T-helper 17 cell (primary cell): Measurements from ENCODE around the gene KRT16. TPM values are rescaled to one million over a fixed set of nuclear protein-coding genes. Genes with fewer than 3 reads are reported as not detected.
A peak's percentile ranks its signal among the peaks of the same experiment; 100 is the strongest.
"Not testable (repeated sequence)": the region's sequence is repeated elsewhere in the genome, so short reads cannot be mapped to it uniquely, and the experiment has no call there.

Experiments used
- ATAC-seq: fragments of 150-1000 bp; cut with Tn5 transposase; 2 replicates; pipeline ENCODE4 v1.10.0; 2021; ENCODE audit warnings: mild to moderate bottlenecking, moderate library complexity
- DNase-seq, 3 donors: peaks; one replicate each; pipeline versions ENCODE4 v3.0.0 to v3.0.0-alpha.2; 2020 to 2021
- H3K9me3 ChIP-seq: one replicate; pipeline ENCODE4 v1.7.0; 2013; ENCODE audit warnings: low read length, mild to moderate bottlenecking; ENCODE audit not compliant: control insufficient read depth, poor library complexity, severe bottlenecking
- H3K27ac Mint-ChIP-seq: one replicate; pipeline ENCODE4 v1.8.0; 2022; ENCODE audit warnings: mild to moderate bottlenecking, moderate library complexity, mixed read lengths
- H3K27me3 Mint-ChIP-seq: one replicate; pipeline ENCODE4 v1.8.0; 2022; ENCODE audit warnings: mixed read lengths
- H3K36me3 Mint-ChIP-seq: one replicate; pipeline ENCODE4 v1.8.0; 2022; ENCODE audit warnings: low read depth, mixed read lengths
- H3K4me1 Mint-ChIP-seq: one replicate; pipeline ENCODE4 v1.8.0; 2022; ENCODE audit warnings: mild to moderate bottlenecking, mixed read lengths
- H3K4me3 Mint-ChIP-seq: one replicate; pipeline ENCODE4 v1.8.0; 2022; ENCODE audit warnings: mild to moderate bottlenecking, moderate library complexity, mixed read lengths
- total RNA-seq, 4 donors: library from RNA in 2 of 4; stranded (reverse) in 2 of 4; gene quantifications; one replicate each; pipeline ENCODE4 v1.2.3 and lab custom pipeline; 2022 to 2026

KRT16 gene
- total RNA-seq, 2 donors from 2014 or later: not detected

GRCh38 chr17:41606930-41607329, 5.6 kb downstream of the KRT16 start:
- peaks cover 23% of the 10 kb centered on the region for H3K27me3 Mint-ChIP-seq
- not testable (repeated sequence) for ATAC-seq, H3K4me1 Mint-ChIP-seq, DNase-seq, H3K9me3 ChIP-seq, H3K36me3 Mint-ChIP-seq, H3K4me3 Mint-ChIP-seq, H3K27ac Mint-ChIP-seq

GRCh38 chr17:41602524-41602923, 10.0 kb downstream of the KRT16 start:
- Mint-ChIP-seq H3K27ac (no peak overlapping the region), H3K27me3 (peaks cover 21% of the 10 kb centered on the region), H3K4me1 (no peaks in the 10 kb centered on the region), H3K4me3 (no peak overlapping the region), H3K36me3 (no peaks in the 10 kb centered on the region)
- H3K9me3 ChIP-seq: no peaks in the 10 kb centered on the region
- DNase-seq: no peak
- no peak for ATAC-seq

- H3K27me3 Mint-ChIP-seq: peaks cover 31% of the 10 kb centered on the region
- DNase-seq (no peak), ATAC-seq (no peak)
- H3K9me3 ChIP-seq: no peaks in the 10 kb centered on the region
- H3K36me3 Mint-ChIP-seq: no peaks in the 10 kb centered on the region
- H3K4me3 Mint-ChIP-seq: no peak overlapping the region
- no peaks in the 10 kb centered on the region for H3K4me1 Mint-ChIP-seq
- H3K27ac Mint-ChIP-seq: no peak overlapping the region
Observed at GRCh38 chr17:41600318-41600717, 12.2 kb downstream of the KRT16 start.

GRCh38 chr17:41599680-41600079, 12.9 kb downstream of the KRT16 start:
- H3K9me3 ChIP-seq: no peaks in the 10 kb centered on the region
- no peaks in the 10 kb centered on the region for H3K36me3 Mint-ChIP-seq
- H3K4me1 Mint-ChIP-seq: peaks cover under 1% of the 10 kb centered on the region
- H3K27ac Mint-ChIP-seq: no peak overlapping the region
- no peak for DNase-seq
- no peak for ATAC-seq
- no peak overlapping the region for H3K4me3 Mint-ChIP-seq
- H3K27me3 Mint-ChIP-seq: peaks cover 37% of the 10 kb centered on the region

GRCh38 chr17:41595585-41595984, 17.0 kb downstream of the KRT16 start:
- no peaks in the 10 kb centered on the region for H3K36me3 Mint-ChIP-seq
- no peaks in the 10 kb centered on the region for H3K9me3 ChIP-seq
- H3K27ac Mint-ChIP-seq: no peak overlapping the region
- H3K4me1 Mint-ChIP-seq: peaks cover 2% of the 10 kb centered on the region
- H3K4me3 Mint-ChIP-seq: no peak overlapping the region
- H3K27me3 Mint-ChIP-seq: peaks cover 35% of the 10 kb centered on the region
- ATAC-seq (no peak), DNase-seq (no peak)

- Mint-ChIP-seq H3K27ac (peak overlapping the region; percentile 37), H3K4me3 (no peak overlapping the region), H3K27me3 (peaks cover 46% of the 10 kb centered on the region), H3K36me3 (peaks cover 3% of the 10 kb centered on the region), H3K4me1 (peaks cover 2% of the 10 kb centered on the region)
- ATAC-seq: no peak
- no peak for DNase-seq
- no peaks in the 10 kb centered on the region for H3K9me3 ChIP-seq
Observed at GRCh38 chr17:41594363-41594915, 18.1 kb downstream of the KRT16 start.

GRCh38 chr17:41593306-41593981, 19.1 kb downstream of the KRT16 start:
- Mint-ChIP-seq H3K27ac (no peak overlapping the region), H3K36me3 (peaks cover 4% of the 10 kb centered on the region), H3K27me3 (peaks cover 53% of the 10 kb centered on the region), H3K4me1 (peaks cover 2% of the 10 kb centered on the region), H3K4me3 (no peak overlapping the region)
- H3K9me3 ChIP-seq: no peaks in the 10 kb centered on the region
- DNase-seq (no peak), ATAC-seq (no peak)

GRCh38 chr17:41592601-41593305, 19.8 kb downstream of the KRT16 start:
- Mint-ChIP-seq H3K36me3 (peaks cover 4% of the 10 kb centered on the region), H3K4me3 (no peak overlapping the region), H3K27me3 (peaks cover 55% of the 10 kb centered on the region), H3K27ac (no peak overlapping the region), H3K4me1 (peaks cover 2% of the 10 kb centered on the region)
- ATAC-seq: no peak
- no peaks in the 10 kb centered on the region for H3K9me3 ChIP-seq
- DNase-seq: no peak

GRCh38 chr17:41589301-41589700, 23.3 kb downstream of the KRT16 start:
- no peak overlapping the region for H3K27ac Mint-ChIP-seq
- H3K27me3 Mint-ChIP-seq: peaks cover 60% of the 10 kb centered on the region
- H3K9me3 ChIP-seq: no peaks in the 10 kb centered on the region
- no peak overlapping the region for H3K4me3 Mint-ChIP-seq
- no peak for DNase-seq
- no peaks in the 10 kb centered on the region for H3K4me1 Mint-ChIP-seq
- H3K36me3 Mint-ChIP-seq: peaks cover 4% of the 10 kb centered on the region
- no peak for ATAC-seq

- DNase-seq: no peak
- Mint-ChIP-seq H3K27ac (no peak overlapping the region), H3K36me3 (peaks cover 4% of the 10 kb centered on the region), H3K27me3 (peaks cover 66% of the 10 kb centered on the region), H3K4me1 (no peaks in the 10 kb centered on the region), H3K4me3 (no peak overlapping the region)
- H3K9me3 ChIP-seq: no peaks in the 10 kb centered on the region
- ATAC-seq: no peak
Observed at GRCh38 chr17:41588126-41588810, 24.3 kb downstream of the KRT16 start.

- peaks cover 65% of the 10 kb centered on the region for H3K27me3 Mint-ChIP-seq
- no peak within 1 kb of the TSS for H3K4me3 Mint-ChIP-seq
- no peaks in the 10 kb centered on the region for H3K4me1 Mint-ChIP-seq
- H3K36me3 Mint-ChIP-seq: peaks cover 4% of the 10 kb centered on the region
- no peaks in the 10 kb centered on the region for H3K9me3 ChIP-seq
- no peak within 1 kb of the TSS for H3K27ac Mint-ChIP-seq
- DNase-seq (no peak), ATAC-seq (no peak)
Observed at GRCh38 chr17:41586863-41587495, 25.6 kb downstream of the KRT16 start, which contains the start of gene KRT14. KRT14 (minus strand) TSS chr17:41586895; CDS start chr17:41586834, 61 bp downstream.

- H3K9me3 ChIP-seq: no peaks in the 10 kb centered on the region
- Mint-ChIP-seq H3K36me3 (peaks cover 4% of the 10 kb centered on the region), H3K4me1 (no peaks in the 10 kb centered on the region), H3K27me3 (peaks cover 74% of the 10 kb centered on the region), H3K4me3 (no peak overlapping the region), H3K27ac (no peak overlapping the region)
- no peak for ATAC-seq
- no peak for DNase-seq
Observed at GRCh38 chr17:41585301-41586056, 27.1 kb downstream of the KRT16 start.
